ENCODE measurements around the gene ITGB1BP1.

The ITGB1BP1 gene

GRCh38 chr2:9375857-9376428 lies 47.4 kb downstream of the ITGB1BP1 start:
- H3K36me3 ChIP-seq (ENCODE audit: insufficient read depth, insufficient read length, low read length), result peaks cover 31% of the 10 kb centered on the region
- H3K27me3 ChIP-seq (ENCODE audit: insufficient read depth, insufficient read length), result no peaks in the 10 kb centered on the region
- TF ChIP-seq YY1 (IDR thresholded peaks at IDR 0.05; ENCODE audit: insufficient read depth, insufficient read length) (no peak), SUZ12 (IDR thresholded peaks at IDR 0.05; ENCODE audit: extremely low read depth, insufficient read depth, insufficient read length) (no peak), ZNF274 (IDR thresholded peaks at IDR 0.05; ENCODE audit: low read depth, low read length) (no peak)
- no peak overlapping the region for H3K9ac ChIP-seq (ENCODE audit: insufficient read length, low read depth)
- H3K9me3 ChIP-seq (ENCODE audit: insufficient read depth, low read length), result no peaks in the 10 kb centered on the region
- DNase-seq (ENCODE audit: low read depth, low spot score), result no peak
- peaks cover 9% of the 10 kb centered on the region for H3K4me1 ChIP-seq (ENCODE audit: insufficient read depth, insufficient read length)
- no peak overlapping the region for H3K4me3 ChIP-seq (ENCODE audit: insufficient read length, low read depth)

- no peaks in the 10 kb centered on the region for H3K27me3 ChIP-seq (ENCODE audit: insufficient read depth, insufficient read length)
- H3K9ac ChIP-seq (ENCODE audit: insufficient read length, low read depth), result no peak overlapping the region
- H3K36me3 ChIP-seq (ENCODE audit: insufficient read depth, insufficient read length, low read length), result peaks cover 24% of the 10 kb centered on the region
- DNase-seq (ENCODE audit: low read depth, low spot score), result no peak
- H3K4me1 ChIP-seq (ENCODE audit: insufficient read depth, insufficient read length), result peaks cover 5% of the 10 kb centered on the region
- no peaks in the 10 kb centered on the region for H3K9me3 ChIP-seq (ENCODE audit: insufficient read depth, low read length)
- TF ChIP-seq ZNF274 (IDR thresholded peaks at IDR 0.05; ENCODE audit: low read depth, low read length), result no peak
- TF ChIP-seq SUZ12 (IDR thresholded peaks at IDR 0.05; ENCODE audit: extremely low read depth, insufficient read depth, insufficient read length), result no peak
- no peak for TF ChIP-seq YY1 (IDR thresholded peaks at IDR 0.05; ENCODE audit: insufficient read depth, insufficient read length)
- H3K4me3 ChIP-seq (ENCODE audit: insufficient read length, low read depth), result no peak overlapping the region
These were observed 49.1 kb downstream of the ITGB1BP1 start for GRCh38 chr2:9374071-9374730.

GRCh38 chr2:9373476-9373875 lies 49.9 kb downstream of the ITGB1BP1 start:
- TF ChIP-seq SUZ12 (IDR thresholded peaks at IDR 0.05; ENCODE audit: extremely low read depth, insufficient read depth, insufficient read length) (no peak), ZNF274 (IDR thresholded peaks at IDR 0.05; ENCODE audit: low read depth, low read length) (no peak), YY1 (IDR thresholded peaks at IDR 0.05; ENCODE audit: insufficient read depth, insufficient read length) (no peak)
- DNase-seq (ENCODE audit: low read depth, low spot score), result no peak
- H3K27me3 ChIP-seq (ENCODE audit: insufficient read depth, insufficient read length), result no peaks in the 10 kb centered on the region

GRCh38 chr2:9373047-9373446 lies 50.3 kb downstream of the ITGB1BP1 start:
- H3K9ac ChIP-seq (ENCODE audit: insufficient read length, low read depth), result no peak overlapping the region
- no peak for DNase-seq (ENCODE audit: low read depth, low spot score)
- no peak for TF ChIP-seq SUZ12 (IDR thresholded peaks at IDR 0.05; ENCODE audit: extremely low read depth, insufficient read depth, insufficient read length)
- TF ChIP-seq ZNF274 (IDR thresholded peaks at IDR 0.05; ENCODE audit: low read depth, low read length), result no peak
- TF ChIP-seq YY1 (IDR thresholded peaks at IDR 0.05; ENCODE audit: insufficient read depth, insufficient read length), result no peak
- H3K4me1 ChIP-seq (ENCODE audit: insufficient read depth, insufficient read length), result no peaks in the 10 kb centered on the region
- no peak overlapping the region for H3K4me3 ChIP-seq (ENCODE audit: insufficient read length, low read depth)
- peaks cover 22% of the 10 kb centered on the region for H3K36me3 ChIP-seq (ENCODE audit: insufficient read depth, insufficient read length, low read length)
- no peaks in the 10 kb centered on the region for H3K27me3 ChIP-seq (ENCODE audit: insufficient read depth, insufficient read length)
- H3K9me3 ChIP-seq (ENCODE audit: insufficient read depth, low read length), result no peaks in the 10 kb centered on the region

More at GRCh38 chr2:9373476-9373875, 49.9 kb downstream of the ITGB1BP1 start:
- H3K9ac ChIP-seq (ENCODE audit: insufficient read length, low read depth), result no peak overlapping the region
- no peak overlapping the region for H3K4me3 ChIP-seq (ENCODE audit: insufficient read length, low read depth)
- H3K4me1 ChIP-seq (ENCODE audit: insufficient read depth, insufficient read length), result peaks cover under 1% of the 10 kb centered on the region
- no peaks in the 10 kb centered on the region for H3K9me3 ChIP-seq (ENCODE audit: insufficient read depth, low read length)
- H3K36me3 ChIP-seq (ENCODE audit: insufficient read depth, insufficient read length, low read length), result peaks cover 20% of the 10 kb centered on the region

- Histone ChIP-seq H3K36me3 (ENCODE audit: insufficient read depth, insufficient read length, low read length) (peaks cover 33% of the 10 kb centered on the region), H3K9me3 (ENCODE audit: insufficient read depth, low read length) (no peaks in the 10 kb centered on the region), H3K4me3 (ENCODE audit: insufficient read length, low read depth) (no peak overlapping the region), H3K27me3 (ENCODE audit: insufficient read depth, insufficient read length) (no peaks in the 10 kb centered on the region), H3K4me1 (ENCODE audit: insufficient read depth, insufficient read length) (no peaks in the 10 kb centered on the region), H3K9ac (ENCODE audit: insufficient read length, low read depth) (no peak overlapping the region)
- DNase-seq (ENCODE audit: low read depth, low spot score), result no peak
- no peak for TF ChIP-seq SUZ12 (IDR thresholded peaks at IDR 0.05; ENCODE audit: extremely low read depth, insufficient read depth, insufficient read length)
- no peak for TF ChIP-seq YY1 (IDR thresholded peaks at IDR 0.05; ENCODE audit: insufficient read depth, insufficient read length)
- TF ChIP-seq ZNF274 (IDR thresholded peaks at IDR 0.05; ENCODE audit: low read depth, low read length), result no peak
These were observed 52.6 kb downstream of the ITGB1BP1 start for GRCh38 chr2:9370746-9371145.

- Histone ChIP-seq H3K4me1 (ENCODE audit: insufficient read depth, insufficient read length) (no peaks in the 10 kb centered on the region), H3K27me3 (ENCODE audit: insufficient read depth, insufficient read length) (no peaks in the 10 kb centered on the region), H3K4me3 (ENCODE audit: insufficient read length, low read depth) (no peak overlapping the region), H3K9me3 (ENCODE audit: insufficient read depth, low read length) (no peaks in the 10 kb centered on the region), H3K36me3 (ENCODE audit: insufficient read depth, insufficient read length, low read length) (peaks cover 27% of the 10 kb centered on the region), H3K9ac (ENCODE audit: insufficient read length, low read depth) (no peak overlapping the region)
- no peak for DNase-seq (ENCODE audit: low read depth, low spot score)
- TF ChIP-seq YY1 (IDR thresholded peaks at IDR 0.05; ENCODE audit: insufficient read depth, insufficient read length), result no peak
- TF ChIP-seq SUZ12 (IDR thresholded peaks at IDR 0.05; ENCODE audit: extremely low read depth, insufficient read depth, insufficient read length), result no peak
- no peak for TF ChIP-seq ZNF274 (IDR thresholded peaks at IDR 0.05; ENCODE audit: low read depth, low read length)
These were observed 57.3 kb downstream of the ITGB1BP1 start for GRCh38 chr2:9366026-9366425.

- TF ChIP-seq ZNF274 (IDR thresholded peaks at IDR 0.05; ENCODE audit: low read depth, low read length) (no peak), YY1 (IDR thresholded peaks at IDR 0.05; ENCODE audit: insufficient read depth, insufficient read length) (no peak), SUZ12 (IDR thresholded peaks at IDR 0.05; ENCODE audit: extremely low read depth, insufficient read depth, insufficient read length) (no peak)
- no peak overlapping the region for H3K4me3 ChIP-seq (ENCODE audit: insufficient read length, low read depth)
- no peak overlapping the region for H3K9ac ChIP-seq (ENCODE audit: insufficient read length, low read depth)
- H3K27me3 ChIP-seq (ENCODE audit: insufficient read depth, insufficient read length), result no peaks in the 10 kb centered on the region
- H3K9me3 ChIP-seq (ENCODE audit: insufficient read depth, low read length), result no peaks in the 10 kb centered on the region
- no peaks in the 10 kb centered on the region for H3K4me1 ChIP-seq (ENCODE audit: insufficient read depth, insufficient read length)
- no peak for DNase-seq (ENCODE audit: low read depth, low spot score)
- peaks cover 27% of the 10 kb centered on the region for H3K36me3 ChIP-seq (ENCODE audit: insufficient read depth, insufficient read length, low read length)
These were observed 57.8 kb downstream of the ITGB1BP1 start for GRCh38 chr2:9365498-9366019.
